ENCODE results near the gene FITM1. TPM values are rescaled to one million over a fixed set of nuclear protein-coding genes. Genes with fewer than 3 reads are reported as not detected.

FITM1 gene
- total RNA-seq, 1 experiment from 2014 or later = 0.47 TPM

DNA sequence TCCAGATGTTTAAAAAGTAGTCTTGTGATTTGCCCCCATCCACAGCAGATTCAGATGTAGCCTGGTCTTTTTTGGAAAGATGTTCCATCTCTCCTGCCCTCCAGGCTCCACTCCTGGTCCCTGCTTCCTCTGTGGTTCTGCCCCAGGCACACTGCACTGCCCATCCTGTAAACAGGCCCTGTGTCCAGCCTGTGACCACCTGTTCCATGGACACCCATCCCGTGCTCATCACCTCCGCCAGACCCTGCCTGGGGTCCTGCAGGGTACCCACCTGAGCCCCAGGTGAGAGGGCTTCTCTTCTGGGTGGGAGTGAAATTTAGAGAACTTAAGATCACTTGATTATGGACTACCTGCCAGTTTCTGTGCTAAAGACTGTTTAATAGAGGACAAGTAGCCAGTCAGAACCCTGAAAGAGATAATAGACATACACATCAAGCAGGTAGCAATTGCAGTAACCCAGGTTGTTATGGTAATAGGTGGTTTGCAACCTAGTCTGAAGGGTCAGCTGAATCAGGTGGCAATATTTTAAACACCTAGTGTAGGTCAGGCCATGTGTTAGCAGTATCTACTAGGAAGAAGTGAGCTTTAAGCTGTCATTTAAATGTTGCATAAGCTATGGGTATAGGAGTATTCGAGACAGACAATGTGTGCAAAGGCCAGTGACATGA lies 19.0 kb downstream of the FITM1 start:
- no peaks in the 10 kb centered on the region for H3K9me3 Mint-ChIP-seq (ENCODE audit: unreplicated experiment)
- H3K36me3 Mint-ChIP-seq (ENCODE audit: insufficient read depth, unreplicated experiment) = peaks cover 58% of the 10 kb centered on the region
- no TSS peak for BruUV-seq (replicated peaks)
- TF ChIP-seq, protein P1, sequence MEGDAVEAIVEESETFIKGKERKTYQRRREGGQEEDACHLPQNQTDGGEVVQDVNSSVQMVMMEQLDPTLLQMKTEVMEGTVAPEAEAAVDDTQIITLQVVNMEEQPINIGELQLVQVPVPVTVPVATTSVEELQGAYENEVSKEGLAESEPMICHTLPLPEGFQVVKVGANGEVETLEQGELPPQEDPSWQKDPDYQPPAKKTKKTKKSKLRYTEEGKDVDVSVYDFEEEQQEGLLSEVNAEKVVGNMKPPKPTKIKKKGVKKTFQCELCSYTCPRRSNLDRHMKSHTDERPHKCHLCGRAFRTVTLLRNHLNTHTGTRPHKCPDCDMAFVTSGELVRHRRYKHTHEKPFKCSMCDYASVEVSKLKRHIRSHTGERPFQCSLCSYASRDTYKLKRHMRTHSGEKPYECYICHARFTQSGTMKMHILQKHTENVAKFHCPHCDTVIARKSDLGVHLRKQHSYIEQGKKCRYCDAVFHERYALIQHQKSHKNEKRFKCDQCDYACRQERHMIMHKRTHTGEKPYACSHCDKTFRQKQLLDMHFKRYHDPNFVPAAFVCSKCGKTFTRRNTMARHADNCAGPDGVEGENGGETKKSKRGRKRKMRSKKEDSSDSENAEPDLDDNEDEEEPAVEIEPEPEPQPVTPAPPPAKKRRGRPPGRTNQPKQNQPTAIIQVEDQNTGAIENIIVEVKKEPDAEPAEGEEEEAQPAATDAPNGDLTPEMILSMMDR (IDR thresholded peaks at IDR 0.05; ENCODE audit: unreplicated experiment) = no peak
- H3K27ac Mint-ChIP-seq (ENCODE audit: low read depth, unreplicated experiment) = no peak overlapping the region
- H3K4me1 Mint-ChIP-seq (ENCODE audit: insufficient read depth, unreplicated experiment) = no peaks in the 10 kb centered on the region
- intact Hi-C loops (cut with micrococcal nuclease) = no loop called here
- DNase-seq (ENCODE audit: unreplicated experiment) = no peak
- H3K4me3 Mint-ChIP-seq (ENCODE audit: unreplicated experiment) = peak overlapping the region; percentile 98
- POLR2A ChIA-PET = interaction anchor here (2.6 to 5.7 kb wide), 3 partner anchors 8 to 34 kb away, joined by 9 to 114 read pairs (median 30); partner anchors contain the start of genes DCAF11, EMC9, IRF9 and NRL
- no peaks in the 10 kb centered on the region for H3K27me3 Mint-ChIP-seq (ENCODE audit: insufficient read depth, unreplicated experiment)
- CTCF ChIA-PET = interaction anchor here (0.9 to 10.3 kb wide), 2 partner anchors 11 to 34 kb away, joined by 3 to 141 read pairs; partner anchors contain the start of gene IRF9

DNA sequence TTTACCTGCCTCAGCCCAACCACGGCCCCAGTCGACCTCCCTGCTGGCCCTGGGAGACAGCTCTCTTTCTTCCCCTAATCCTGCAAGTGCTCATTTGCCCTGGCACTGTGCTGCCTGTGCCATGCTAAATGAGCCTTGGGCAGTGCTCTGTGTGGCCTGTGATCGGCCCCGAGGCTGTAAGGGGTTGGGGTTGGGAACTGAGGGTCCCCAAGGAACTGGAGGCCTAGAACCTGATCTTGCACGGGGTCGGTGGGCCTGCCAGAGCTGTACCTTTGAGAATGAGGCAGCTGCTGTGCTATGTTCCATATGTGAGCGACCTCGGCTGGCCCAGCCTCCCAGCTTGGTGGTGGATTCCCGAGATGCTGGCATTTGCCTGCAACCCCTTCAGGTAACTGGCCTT lies 19.6 kb downstream of the FITM1 start:
- POLR2A ChIA-PET = interaction anchor here (2.6 to 5.7 kb wide), 3 partner anchors 9 to 35 kb away, joined by 9 to 114 read pairs (median 30); partner anchors contain the start of genes DCAF11, EMC9, IRF9 and NRL
- Mint-ChIP-seq H3K9me3 (ENCODE audit: unreplicated experiment) (no peaks in the 10 kb centered on the region), H3K4me1 (ENCODE audit: insufficient read depth, unreplicated experiment) (no peaks in the 10 kb centered on the region), H3K4me3 (ENCODE audit: unreplicated experiment) (no peak overlapping the region), H3K36me3 (ENCODE audit: insufficient read depth, unreplicated experiment) (peaks cover 60% of the 10 kb centered on the region), H3K27ac (ENCODE audit: low read depth, unreplicated experiment) (no peak overlapping the region), H3K27me3 (ENCODE audit: insufficient read depth, unreplicated experiment) (no peaks in the 10 kb centered on the region)
- TF ChIP-seq, protein P1 (IDR thresholded peaks at IDR 0.05; ENCODE audit: unreplicated experiment) = no peak
- no TSS peak for BruUV-seq (replicated peaks)
- DNase-seq (ENCODE audit: unreplicated experiment) = no peak
- CTCF ChIA-PET = interaction anchor here (0.7 to 10.3 kb wide), 4 partner anchors 10 to 1815 kb away, joined by 3 to 141 read pairs (median 3); partner anchors contain the start of gene IRF9
- intact Hi-C loops (cut with micrococcal nuclease) = no loop called here

DNA sequence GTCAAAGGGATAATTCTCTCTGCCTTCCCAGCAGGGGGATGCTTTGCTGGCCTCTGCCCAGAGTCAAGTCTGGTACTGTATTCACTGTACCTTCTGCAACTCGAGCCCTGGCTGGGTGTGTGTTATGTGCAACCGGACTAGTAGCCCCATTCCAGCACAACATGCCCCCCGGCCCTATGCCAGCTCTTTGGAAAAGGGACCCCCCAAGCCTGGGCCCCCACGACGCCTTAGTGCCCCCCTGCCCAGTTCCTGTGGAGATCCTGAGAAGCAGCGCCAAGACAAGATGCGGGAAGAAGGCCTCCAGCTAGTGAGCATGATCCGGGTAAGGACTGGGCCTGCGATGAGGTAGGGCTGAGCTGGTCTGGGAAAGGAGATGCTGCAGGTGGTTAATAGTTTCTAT lies 20.1 kb downstream of the FITM1 start:
- Mint-ChIP-seq H3K27ac (ENCODE audit: low read depth, unreplicated experiment) (no peak overlapping the region), H3K36me3 (ENCODE audit: insufficient read depth, unreplicated experiment) (peaks cover 60% of the 10 kb centered on the region), H3K27me3 (ENCODE audit: insufficient read depth, unreplicated experiment) (no peaks in the 10 kb centered on the region), H3K4me1 (ENCODE audit: insufficient read depth, unreplicated experiment) (no peaks in the 10 kb centered on the region), H3K4me3 (ENCODE audit: unreplicated experiment) (no peak overlapping the region), H3K9me3 (ENCODE audit: unreplicated experiment) (no peaks in the 10 kb centered on the region)
- BruUV-seq (replicated peaks) = no TSS peak
- TF ChIP-seq, protein P1 (IDR thresholded peaks at IDR 0.05; ENCODE audit: unreplicated experiment) = no peak
- intact Hi-C loops (cut with micrococcal nuclease) = no loop called here
- CTCF ChIA-PET = interaction anchor here (0.6 to 10.3 kb wide), 6 partner anchors 10 to 1815 kb away, joined by 3 to 141 read pairs (median 4); partner anchors contain the start of gene IRF9
- DNase-seq (ENCODE audit: unreplicated experiment) = no peak
- POLR2A ChIA-PET = interaction anchor here (0.6 to 5.7 kb wide), 5 partner anchors 9 to 65 kb away, joined by 3 to 114 read pairs (median 4); partner anchors contain the start of genes DCAF11, EMC9, NRL and PSME1

DNA sequence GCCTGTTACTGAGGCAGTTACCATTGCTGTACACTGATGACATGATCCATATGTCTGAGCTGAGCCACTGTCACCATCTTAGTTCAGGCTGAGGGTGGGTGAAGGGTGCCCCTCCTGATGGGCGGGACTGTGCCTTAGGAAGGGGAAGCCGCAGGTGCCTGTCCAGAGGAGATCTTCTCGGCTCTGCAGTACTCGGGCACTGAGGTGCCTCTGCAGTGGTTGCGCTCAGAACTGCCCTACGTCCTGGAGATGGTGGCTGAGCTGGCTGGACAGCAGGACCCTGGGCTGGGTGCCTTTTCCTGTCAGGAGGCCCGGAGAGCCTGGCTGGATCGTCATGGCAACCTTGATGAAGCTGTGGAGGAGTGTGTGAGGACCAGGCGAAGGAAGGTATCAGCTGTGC lies 20.5 kb downstream of the FITM1 start:
- Mint-ChIP-seq H3K9me3 (ENCODE audit: unreplicated experiment) (no peaks in the 10 kb centered on the region), H3K4me1 (ENCODE audit: insufficient read depth, unreplicated experiment) (no peaks in the 10 kb centered on the region), H3K4me3 (ENCODE audit: unreplicated experiment) (no peak overlapping the region), H3K36me3 (ENCODE audit: insufficient read depth, unreplicated experiment) (peaks cover 62% of the 10 kb centered on the region), H3K27me3 (ENCODE audit: insufficient read depth, unreplicated experiment) (no peaks in the 10 kb centered on the region), H3K27ac (ENCODE audit: low read depth, unreplicated experiment) (no peak overlapping the region)
- BruUV-seq (replicated peaks) = no TSS peak
- CTCF ChIA-PET = interaction anchor here (0.6 to 10.3 kb wide), 7 partner anchors 9 to 591 kb away, joined by 3 to 141 read pairs (median 3); partner anchors contain the start of gene IRF9
- DNase-seq (ENCODE audit: unreplicated experiment) = no peak
- POLR2A ChIA-PET = interaction anchor here (0.6 to 2.6 kb wide), 4 partner anchors 10 to 65 kb away, joined by 3 to 9 read pairs (median 4); partner anchors contain the start of genes EMC9 and PSME1
- intact Hi-C loops (cut with micrococcal nuclease) = no loop called here
- TF ChIP-seq, protein P1 (IDR thresholded peaks at IDR 0.05; ENCODE audit: unreplicated experiment) = no peak

Data from MCF 10A (cell line).